GM23338 (cell line): ENCODE measurements around the gene SLC25A29. TPM values are rescaled to one million over a fixed set of nuclear protein-coding genes. Genes with fewer than 3 reads are reported as not detected.
A peak's percentile ranks its signal among the peaks of the same experiment; 100 is the strongest.

ENCODE experiments used
- ATAC-seq: fragments of 200-7000 bp; cut with Tn5 transposase; 3 replicates; pipeline ENCODE4 v1.9.1; 2020
- DNase-seq: peaks from one replicate; pipeline ENCODE4 v3.0.0-alpha.2; 2015; ENCODE audit warnings: low spot score
- H2AFZ ChIP-seq: fragments of 200-600 bp; sonication (generic); 2 replicates; pipeline ENCODE4 v1.8.0; 2016; ENCODE audit warnings: antibody characterized with exemption, mild to moderate bottlenecking, moderate library complexity
- H3F3A ChIP-seq: fragments of 200-600 bp; sonication (generic); replicated peaks from 2 replicates; pipeline ENCODE4 v1.8.0; 2017; ENCODE audit warnings: antibody characterized with exemption, mixed run types, low read depth
- H3K27ac ChIP-seq: fragments of 200-600 bp; sonication (generic); 2 replicates; pipeline ENCODE4 v1.6.1; 2016; ENCODE audit warnings: low read depth
- H3K27me3 ChIP-seq: fragments of 200-600 bp; sonication (generic); 2 replicates; pipeline ENCODE4 v1.8.0; 2016; ENCODE audit warnings: mild to moderate bottlenecking, mixed run types, moderate library complexity; ENCODE audit not compliant: insufficient read depth
- H3K36me3 ChIP-seq: fragments of 200-600 bp; sonication (generic); 2 replicates; pipeline ENCODE4 v1.8.0; 2016; ENCODE audit warnings: mild to moderate bottlenecking; ENCODE audit not compliant: insufficient read depth
- H3K4me1 ChIP-seq: fragments of 200-600 bp; sonication (generic); 2 replicates; pipeline ENCODE4 v1.8.0; 2016; ENCODE audit warnings: mild to moderate bottlenecking, moderate library complexity; ENCODE audit not compliant: insufficient read depth
- H3K4me2 ChIP-seq: fragments of 200-600 bp; sonication (generic); 2 replicates; pipeline ENCODE4 v1.7.1; 2017; ENCODE audit warnings: mixed run types
- H3K4me3 ChIP-seq: fragments of 200-600 bp; sonication (generic); 2 replicates; pipeline ENCODE4 v1.6.1; 2016; ENCODE audit warnings: mixed run types
- H3K79me2 ChIP-seq: fragments of 200-600 bp; sonication (generic); replicated peaks from 2 replicates; pipeline ENCODE4 v1.8.0; 2017; ENCODE audit warnings: mild to moderate bottlenecking; ENCODE audit not compliant: insufficient read depth
- H3K9me2 ChIP-seq: fragments of 200-600 bp; sonication (generic); 2 replicates; pipeline ENCODE4 v1.8.0; 2017; ENCODE audit not compliant: insufficient read depth
- H4K20me1 ChIP-seq: fragments of 200-600 bp; sonication (generic); replicated peaks from 2 replicates; pipeline ENCODE4 v1.8.0; 2017; ENCODE audit warnings: mild to moderate bottlenecking; ENCODE audit not compliant: insufficient read depth
- H3K27ac Mint-ChIP-seq: 2 replicates; pipeline ENCODE4 v1.8.0; 2020; ENCODE audit warnings: inconsistent platforms, mild to moderate bottlenecking, moderate library complexity, mixed read lengths
- H3K27me3 Mint-ChIP-seq: 3 replicates; pipeline ENCODE4 v1.8.0; 2022; ENCODE audit warnings: low read depth, mild to moderate bottlenecking, moderate library complexity, mixed read lengths, inconsistent platforms; ENCODE audit not compliant: insufficient read depth, poor library complexity
- H3K36me3 Mint-ChIP-seq: 3 replicates; pipeline ENCODE4 v1.8.0; 2021; ENCODE audit warnings: low read depth, mild to moderate bottlenecking, inconsistent platforms, moderate library complexity, mixed read lengths
- H3K4me1 Mint-ChIP-seq: 3 replicates; pipeline ENCODE4 v1.8.0; 2020; ENCODE audit warnings: mild to moderate bottlenecking, inconsistent platforms, mixed read lengths
- H3K4me3 Mint-ChIP-seq: 3 replicates; pipeline ENCODE4 v1.8.0; 2021; ENCODE audit warnings: moderate library complexity, mild to moderate bottlenecking, inconsistent platforms, mixed read lengths
- H3K9me3 Mint-ChIP-seq: 3 replicates; pipeline ENCODE4 v1.8.0; 2020; ENCODE audit warnings: moderate library complexity, mild to moderate bottlenecking, inconsistent platforms, mixed read lengths
- CREB1 ChIP-seq: fragments of 250-450 bp; sonication (Bioruptor Pico); IDR thresholded peaks from 2 replicates; pipeline ENCODE4 v1.5.0; 2020; ENCODE audit warnings: low read depth, mild to moderate bottlenecking, moderate library complexity
- ETS1 ChIP-seq: IDR thresholded peaks from 2 replicates; pipeline ENCODE4 v1.6.1; 2016; ENCODE audit warnings: antibody characterized with exemption
- JUNB ChIP-seq: IDR thresholded peaks from one replicate; pipeline ENCODE4 v1.6.1; 2016; ENCODE audit warnings: antibody characterized with exemption; ENCODE audit not compliant: unreplicated experiment
- NANOG ChIP-seq: IDR thresholded peaks from 2 replicates; pipeline ENCODE4 v1.6.1; 2016; ENCODE audit warnings: antibody characterized with exemption, borderline replicate concordance
- POLR2AphosphoS5 ChIP-seq: IDR thresholded peaks from 2 replicates; pipeline ENCODE4 v1.6.1; 2016; ENCODE audit warnings: antibody characterized with exemption, low read depth
- REST ChIP-seq: IDR thresholded peaks from one replicate; pipeline ENCODE4 v1.6.1; 2018; ENCODE audit warnings: antibody characterized with exemption; ENCODE audit not compliant: unreplicated experiment
- ZNF114 ChIP-seq: fragments of 250-450 bp; sonication (Bioruptor Pico); IDR thresholded peaks from 2 replicates; pipeline ENCODE4 v1.5.0; 2020; ENCODE audit warnings: mild to moderate bottlenecking, moderate library complexity
- ZNF331 ChIP-seq: fragments of 250-450 bp; sonication (Bioruptor Pico); IDR thresholded peaks from 2 replicates; pipeline ENCODE4 v1.5.0; 2020; ENCODE audit warnings: low read depth, mild to moderate bottlenecking, moderate library complexity
- polyA plus RNA-seq: library from polyadenylated mRNA; unstranded; fragments of >200 nt; fragmentation: Nextera tagmentation; extraction: Ambion mirVana; gene quantifications from 2 replicates; pipeline ENCODE4 v1.2.1, GENCODE V29; 2016
- total RNA-seq: library from RNA; depleted of rRNA; stranded (reverse); fragments of >200 nt; shearing (Covaris generic); gene quantifications from 2 replicates; pipeline ENCODE4 v1.2.3, GENCODE V29; 2014

Gene SLC25A29
- total and polyA plus RNA-seq, 2 experiments from 2014 or later: 65.6 to 206 TPM

DNA sequence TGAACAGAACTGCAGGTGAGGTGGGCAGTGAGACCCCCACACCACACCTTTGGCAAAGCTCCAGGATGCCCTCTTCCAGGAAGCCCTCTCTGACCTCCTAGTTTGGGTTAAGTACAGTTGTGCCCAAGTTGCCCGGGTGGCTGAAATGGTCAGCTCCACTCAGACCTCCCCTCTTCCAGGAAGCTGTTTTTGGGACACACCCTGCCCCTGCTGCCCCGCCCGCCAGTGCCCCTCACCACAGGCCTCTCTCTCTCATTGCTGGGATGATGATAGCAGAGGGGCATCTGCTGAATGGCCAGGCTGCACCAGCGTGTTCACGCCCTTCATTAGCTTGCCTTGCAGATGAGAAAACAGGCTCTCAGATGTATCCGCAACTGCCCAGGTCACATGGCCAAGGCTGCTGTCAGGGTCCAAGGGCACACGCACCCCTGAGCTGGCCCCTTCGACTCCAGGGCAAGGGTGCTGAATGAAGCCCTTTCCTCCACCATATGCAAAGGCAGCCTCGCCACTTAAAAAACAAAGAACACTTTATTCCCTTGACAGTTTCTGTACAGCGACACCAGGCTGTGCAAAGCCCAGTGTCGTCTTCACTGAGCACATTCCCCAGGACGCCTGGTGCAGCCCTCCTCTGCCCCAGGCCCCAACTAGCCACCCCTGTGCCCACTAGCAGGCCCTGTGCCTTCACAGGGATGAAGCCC lies 15.5 kb downstream of the SLC25A29 start:
- Histone ChIP-seq H3K79me2 (no peaks in the 10 kb centered on the region), H3K9me2 (no peaks in the 10 kb centered on the region)
- peaks cover 36% of the 10 kb centered on the region for H3K4me1 Mint-ChIP-seq

DNA sequence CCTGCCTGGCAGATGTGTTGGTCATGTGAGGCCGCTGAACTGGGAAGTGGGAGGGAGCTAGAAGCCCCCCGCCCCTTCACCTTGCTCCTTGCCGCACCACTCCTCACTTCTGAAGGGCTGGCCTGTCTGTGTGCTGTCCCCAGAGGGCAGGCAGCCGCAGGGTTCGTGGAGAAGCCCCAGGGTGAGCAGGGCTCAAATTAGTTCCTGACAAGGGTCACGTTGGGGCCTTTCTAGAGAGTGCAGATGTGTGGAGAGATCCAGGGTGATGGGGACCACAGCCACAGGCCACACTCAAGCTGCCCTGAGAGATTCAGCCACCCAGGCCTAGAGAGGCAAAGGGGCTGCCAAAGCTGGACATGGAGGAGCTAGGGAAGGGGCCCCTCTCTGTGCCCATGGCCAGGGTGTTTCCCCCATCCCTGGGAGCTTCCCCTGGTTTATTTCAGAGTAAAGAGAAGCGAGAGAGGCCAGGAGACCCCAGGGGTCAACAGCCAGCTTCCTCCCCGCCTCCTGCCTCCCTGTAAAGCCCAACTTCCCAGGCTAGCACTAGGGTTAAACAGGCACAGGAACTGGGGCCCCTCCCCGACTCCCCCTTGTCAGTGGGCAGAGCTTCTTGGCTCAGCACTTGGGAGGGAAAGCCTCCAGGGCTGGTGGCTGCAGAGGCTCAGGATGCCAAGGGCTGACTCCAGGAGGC lies 16.2 kb downstream of the SLC25A29 start:
- peaks cover 36% of the 10 kb centered on the region for H3K4me1 Mint-ChIP-seq

More for the DNA sequence above, 15.5 kb downstream of the SLC25A29 start:
- Histone ChIP-seq H3K27ac (peak overlapping the region; percentile 59; the same call in 1 of the 2 replicates), H3F3A (peaks cover 14% of the 10 kb centered on the region; the same call in 1 of the 2 replicates), H3K36me3 (no peaks in the 10 kb centered on the region; the same call in 1 of the 2 replicates), H3K4me3 (no peak overlapping the region), H3K4me1 (0 out of 2 replicates have a peak, but pooled peaks cover 3% of the 10 kb centered on the region), H3K27me3 (no peaks in the 10 kb centered on the region), H2AFZ (no peak overlapping the region), H3K4me2 (no peak overlapping the region), H4K20me1 (peaks cover 20% of the 10 kb centered on the region)
- Mint-ChIP-seq H3K4me3 (no peak overlapping the region), H3K36me3 (peaks cover 29% of the 10 kb centered on the region; the same call in 2 of the 3 replicates), H3K27me3 (peaks cover 9% of the 10 kb centered on the region), H3K9me3 (no peaks in the 10 kb centered on the region), H3K27ac (no peak overlapping the region; the same call in 1 of the 2 replicates)
- no peak for ATAC-seq
- TF ChIP-seq ETS1: no peak
- peak; percentile 19; the same call in 1 of the 2 replicates for TF ChIP-seq POLR2AphosphoS5
- DNase-seq: no peak

More for the DNA sequence above, 16.2 kb downstream of the SLC25A29 start:
- Histone ChIP-seq H3F3A (peaks cover 14% of the 10 kb centered on the region; the same call in 1 of the 2 replicates), H3K4me3 (no peak overlapping the region), H3K36me3 (no peaks in the 10 kb centered on the region; the same call in 1 of the 2 replicates), H2AFZ (no peak overlapping the region), H3K9me2 (no peaks in the 10 kb centered on the region), H3K4me1 (0 out of 2 replicates have a peak, but pooled peaks cover 3% of the 10 kb centered on the region), H4K20me1 (peaks cover 20% of the 10 kb centered on the region), H3K4me2 (no peak overlapping the region), H3K27ac (peak overlapping the region; percentile 59), H3K27me3 (no peaks in the 10 kb centered on the region), H3K79me2 (no peaks in the 10 kb centered on the region)
- no peaks in the 10 kb centered on the region for H3K9me3 Mint-ChIP-seq
- H3K4me3 Mint-ChIP-seq: no peak overlapping the region
- H3K36me3 Mint-ChIP-seq: peaks cover 25% of the 10 kb centered on the region; the same call in 2 of the 3 replicates
- no peak for DNase-seq
- TF ChIP-seq ZNF331 (no peak), JUNB (no peak), ZNF114 (no peak), REST (no peak), ETS1 (no peak), CREB1 (CRISPR knock-in tag) (no peak), NANOG (no peak)
- peak; percentile 1; the same call in 1 of the 3 replicates for ATAC-seq
- peaks cover 7% of the 10 kb centered on the region for H3K27me3 Mint-ChIP-seq
- peak overlapping the region; percentile 65; the same call in 1 of the 2 replicates for H3K27ac Mint-ChIP-seq
